Adrenal gland (tissue), 5 donors: ENCODE data around the gene MAML3.

ENCODE experiments used
- CTCF ChIP-seq, 6 experiments: fragments of 450-650 bp in 4 of 6; fragments of 200-600 bp in 2 of 6; sonication (generic) in 1 of 6; IDR thresholded peaks; 1 replicate in 5 of 6; 2 replicates in 1 of 6; pipeline versions ENCODE4 v1.5.1 to v1.8.0; 2016 to 2021; ENCODE audit warnings: antibody characterized with exemption in 6 of 6, mild to moderate bottlenecking in 2 of 6, moderate library complexity in 1 of 6
- POLR2A ChIP-seq, 2 donors: fragments of 450-650 bp; IDR thresholded peaks; one replicate each; pipeline ENCODE4 v1.6.1; 2017; ENCODE audit warnings: antibody characterized with exemption in 2 of 2, mild to moderate bottlenecking in 2 of 2, moderate library complexity in 1 of 2
- donor health status: DM: no; HTN: no; CAD: no.

- TF ChIP-seq CTCF (IDR thresholded peaks at IDR 0.05) (no peak), POLR2A (IDR thresholded peaks at IDR 0.05) (no peak)
Observed at GRCh38 chr4:139674875-139675550, 479.0 kb downstream of the MAML3 start.
